Endodermal cell (in vitro differentiated cells): ENCODE measurements around the gene RPTOR. TPM values are rescaled to one million over a fixed set of nuclear protein-coding genes. Genes with fewer than 3 reads are reported as not detected.
A peak's percentile ranks its signal among the peaks of the same experiment; 100 is the strongest.

Source experiments
- DNase-seq: peaks from one replicate; pipeline ENCODE4 v3.0.0-alpha.2; 2017
- H3K27ac ChIP-seq: 2 replicates; pipeline ENCODE4 v1.5.1; 2013; ENCODE audit warnings: mild to moderate bottlenecking, low read depth, low read length, moderate library complexity
- H3K27me3 ChIP-seq: 2 replicates; pipeline ENCODE4 v1.6.1; 2013; ENCODE audit warnings: mild to moderate bottlenecking, low read length, moderate library complexity; ENCODE audit not compliant: insufficient read depth, control insufficient read depth, poor library complexity, severe bottlenecking
- H3K36me3 ChIP-seq: 2 replicates; pipeline ENCODE4 v1.7.0; 2013; ENCODE audit warnings: mild to moderate bottlenecking, low read length, moderate library complexity; ENCODE audit not compliant: control insufficient read depth, insufficient read depth
- H3K4me1 ChIP-seq: one replicate; pipeline ENCODE4 v1.7.0; 2013; ENCODE audit warnings: low read length; ENCODE audit not compliant: control insufficient read depth, insufficient read depth
- H3K4me3 ChIP-seq: 2 replicates; pipeline ENCODE4 v1.5.1; 2013; ENCODE audit warnings: mild to moderate bottlenecking, low read length, moderate library complexity
- H3K9ac ChIP-seq: 2 replicates; pipeline ENCODE4 v1.6.1; 2013; ENCODE audit warnings: mild to moderate bottlenecking, low read length, moderate library complexity; ENCODE audit not compliant: poor library complexity, severe bottlenecking; ENCODE audit errors: extremely low read depth
- H3K9me3 ChIP-seq: 2 replicates; pipeline ENCODE4 v1.6.1; 2013; ENCODE audit warnings: mild to moderate bottlenecking, low read length, moderate library complexity; ENCODE audit not compliant: control insufficient read depth
- H3K27ac Mint-ChIP-seq: 2 replicates; pipeline ENCODE4 v1.8.0; 2020; ENCODE audit warnings: mixed read lengths
- H3K27me3 Mint-ChIP-seq: 2 replicates; pipeline ENCODE4 v1.8.0; 2021; ENCODE audit warnings: mild to moderate bottlenecking, mixed read lengths; ENCODE audit not compliant: insufficient read depth
- H3K36me3 Mint-ChIP-seq: 2 replicates; pipeline ENCODE4 v1.8.0; 2020; ENCODE audit warnings: low read depth, mixed read lengths
- H3K4me1 Mint-ChIP-seq: 2 replicates; pipeline ENCODE4 v1.8.0; 2020; ENCODE audit warnings: mixed read lengths
- H3K4me3 Mint-ChIP-seq: 2 replicates; pipeline ENCODE4 v1.8.0; 2020; ENCODE audit warnings: mild to moderate bottlenecking, moderate library complexity, mixed read lengths
- H3K9me3 Mint-ChIP-seq: 2 replicates; pipeline ENCODE4 v1.8.0; 2020; ENCODE audit warnings: mild to moderate bottlenecking, mixed read lengths
- WGBS, 2 experiments: methylation state at CpG; one replicate each; pipeline versions ENCODE4 v1.1.5 to v1.1.7; 2013; ENCODE audit warnings: missing lambda C conversion rate in 2 of 2, mixed read lengths in 1 of 2; ENCODE audit not compliant: insufficient coverage in 1 of 2, insufficient read length in 1 of 2; 5-methylcytosine and 5-hydroxymethylcytosine counted together
- total RNA-seq, 2 donors: library from RNA; stranded (reverse); fragmentation: NEBNext Ultra II Directional in 1 of 2; extraction: Animal tissue kit (Norgen Biotek cat#: 25700) in 1 of 2; gene quantifications; 2 replicates in 1 of 2; 3 replicates in 1 of 2; pipeline ENCODE4 v1.2.1, GENCODE V29; 2021
- TF ChIP-seq, protein P1 (sequence below): fragments of 200-600 bp; sonication (generic); conservative IDR thresholded peaks from 2 replicates; pipeline ENCODE4 v1.5.0; 2021; ENCODE audit warnings: antibody characterized with exemption, mild to moderate bottlenecking

The RPTOR gene
- total RNA-seq, 2 donors from 2014 or later, result 45.1 to 53.4 TPM

DNA sequence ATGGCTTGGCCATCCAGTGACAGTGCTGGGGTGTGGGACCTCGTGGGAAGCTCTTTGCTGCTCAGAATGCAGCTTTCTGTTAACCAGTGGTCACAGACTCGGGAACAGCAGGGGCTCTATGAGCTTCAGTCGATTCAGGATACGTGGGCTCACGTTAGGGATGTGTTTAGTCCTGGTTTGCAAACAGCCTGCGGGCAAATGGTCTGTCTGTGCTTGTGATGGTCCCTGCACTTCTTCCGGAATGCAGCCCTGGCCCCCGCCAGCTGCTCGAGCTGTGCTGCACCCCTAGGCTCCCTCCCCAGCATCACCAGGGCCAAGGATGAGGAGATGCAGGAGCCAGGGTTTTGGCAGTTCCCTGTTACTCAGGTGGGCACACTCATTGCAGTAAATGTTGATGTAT is 274.2 kb downstream of the RPTOR start:
- Histone ChIP-seq H3K4me3 (no peak overlapping the region), H3K9ac (no peak overlapping the region), H3K27me3 (no peaks in the 10 kb centered on the region), H3K4me1 (no peaks in the 10 kb centered on the region), H3K36me3 (peaks cover 17% of the 10 kb centered on the region), H3K27ac (no peak overlapping the region), H3K9me3 (no peaks in the 10 kb centered on the region)
- peaks cover 10% of the 10 kb centered on the region for H3K36me3 Mint-ChIP-seq
- TF ChIP-seq, protein P1, sequence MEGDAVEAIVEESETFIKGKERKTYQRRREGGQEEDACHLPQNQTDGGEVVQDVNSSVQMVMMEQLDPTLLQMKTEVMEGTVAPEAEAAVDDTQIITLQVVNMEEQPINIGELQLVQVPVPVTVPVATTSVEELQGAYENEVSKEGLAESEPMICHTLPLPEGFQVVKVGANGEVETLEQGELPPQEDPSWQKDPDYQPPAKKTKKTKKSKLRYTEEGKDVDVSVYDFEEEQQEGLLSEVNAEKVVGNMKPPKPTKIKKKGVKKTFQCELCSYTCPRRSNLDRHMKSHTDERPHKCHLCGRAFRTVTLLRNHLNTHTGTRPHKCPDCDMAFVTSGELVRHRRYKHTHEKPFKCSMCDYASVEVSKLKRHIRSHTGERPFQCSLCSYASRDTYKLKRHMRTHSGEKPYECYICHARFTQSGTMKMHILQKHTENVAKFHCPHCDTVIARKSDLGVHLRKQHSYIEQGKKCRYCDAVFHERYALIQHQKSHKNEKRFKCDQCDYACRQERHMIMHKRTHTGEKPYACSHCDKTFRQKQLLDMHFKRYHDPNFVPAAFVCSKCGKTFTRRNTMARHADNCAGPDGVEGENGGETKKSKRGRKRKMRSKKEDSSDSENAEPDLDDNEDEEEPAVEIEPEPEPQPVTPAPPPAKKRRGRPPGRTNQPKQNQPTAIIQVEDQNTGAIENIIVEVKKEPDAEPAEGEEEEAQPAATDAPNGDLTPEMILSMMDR, result no peak
- H3K27ac Mint-ChIP-seq, result no peak overlapping the region
- 78 to 90% methylated on average over 3 to 9 of the region's 9 CpGs for WGBS, 2 experiments
- H3K4me3 Mint-ChIP-seq, result no peak overlapping the region
- H3K9me3 Mint-ChIP-seq, result no peaks in the 10 kb centered on the region
- H3K27me3 Mint-ChIP-seq, result no peaks in the 10 kb centered on the region
- no peak for DNase-seq
- peaks cover 6% of the 10 kb centered on the region for H3K4me1 Mint-ChIP-seq

- Histone ChIP-seq H3K27me3 (no peaks in the 10 kb centered on the region), H3K4me3 (no peak overlapping the region), H3K36me3 (peaks cover 19% of the 10 kb centered on the region), H3K4me1 (no peaks in the 10 kb centered on the region), H3K27ac (no peak overlapping the region), H3K9me3 (no peaks in the 10 kb centered on the region), H3K9ac (no peak overlapping the region)
- H3K4me1 Mint-ChIP-seq, result peaks cover 6% of the 10 kb centered on the region
- H3K27me3 Mint-ChIP-seq, result no peaks in the 10 kb centered on the region
- no peaks in the 10 kb centered on the region for H3K9me3 Mint-ChIP-seq
- TF ChIP-seq, protein P1, result no peak
- H3K4me3 Mint-ChIP-seq, result no peak overlapping the region
- 88 to 91% methylated on average over 17 to 23 of the region's 23 CpGs for WGBS, 2 experiments
- H3K27ac Mint-ChIP-seq, result peak overlapping the region; percentile 74
- DNase-seq, result no peak
- H3K36me3 Mint-ChIP-seq, result peaks cover 14% of the 10 kb centered on the region
These were observed 275.0 kb downstream of the RPTOR start for GRCh38 chr17:80819422-80820164.

DNA sequence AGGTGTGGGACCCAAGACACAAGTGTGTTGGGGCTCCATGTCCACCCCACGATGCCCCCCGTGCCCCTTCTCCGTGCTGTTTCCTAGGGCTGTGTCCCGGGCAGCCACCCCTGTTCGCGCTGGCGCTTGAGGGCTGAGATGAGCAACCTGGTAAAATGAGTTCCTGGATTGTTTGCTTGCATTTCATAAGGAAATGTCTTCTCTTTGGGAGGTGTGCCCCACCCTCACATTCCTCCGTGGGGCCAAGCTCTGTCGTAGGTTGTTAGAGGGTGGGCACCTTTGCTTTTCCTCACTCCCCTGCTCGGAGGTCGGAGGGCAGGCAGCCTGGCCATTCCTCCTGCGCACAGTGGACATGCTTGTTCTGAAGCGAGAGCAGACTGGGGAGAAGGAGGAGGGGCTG is 275.7 kb downstream of the RPTOR start:
- TF ChIP-seq, protein P1, result no peak
- peaks cover 22% of the 10 kb centered on the region for H3K36me3 ChIP-seq
- peaks cover 15% of the 10 kb centered on the region for H3K36me3 Mint-ChIP-seq
- H3K9me3 ChIP-seq, result no peaks in the 10 kb centered on the region
- H3K4me3 ChIP-seq, result no peak overlapping the region
- H3K4me3 Mint-ChIP-seq, result no peak overlapping the region
- no peak overlapping the region for H3K27ac ChIP-seq
- H3K4me1 Mint-ChIP-seq, result peaks cover 6% of the 10 kb centered on the region
- no peak for DNase-seq
- peak overlapping the region; percentile 26 for H3K27ac Mint-ChIP-seq
- no peaks in the 10 kb centered on the region for H3K4me1 ChIP-seq
- no peaks in the 10 kb centered on the region for H3K27me3 Mint-ChIP-seq
- 87 to 88% methylated on average over 9 to 13 of the region's 13 CpGs for WGBS, 2 experiments
- H3K27me3 ChIP-seq, result no peaks in the 10 kb centered on the region
- H3K9ac ChIP-seq, result no peak overlapping the region
- no peaks in the 10 kb centered on the region for H3K9me3 Mint-ChIP-seq
